GM12878 (cell line): ENCODE data around the gene COQ8B. TPM values are rescaled to one million over a fixed set of nuclear protein-coding genes. Genes with fewer than 3 reads are reported as not detected.

ENCODE experiments used
- BMI1 ChIP-seq: fragments of 450-650 bp; IDR thresholded peaks from 2 replicates; pipeline ENCODE4 v1.6.1; 2016; ENCODE audit warnings: mild to moderate bottlenecking, moderate library complexity, borderline replicate concordance
- CBFB ChIP-seq: IDR thresholded peaks from 2 replicates; pipeline ENCODE4 v1.6.1; 2016; ENCODE audit warnings: antibody characterized with exemption, low read depth
- CHD2 ChIP-seq: IDR thresholded peaks from 2 replicates; pipeline ENCODE4 v1.6.1; 2011; ENCODE audit warnings: low read depth, low read length, improper control_type of control experiment, borderline replicate concordance
- CHD4 ChIP-seq: fragments of 200-600 bp; sonication (generic); IDR thresholded peaks from 2 replicates; pipeline ENCODE4 v1.6.1; 2016; ENCODE audit warnings: mild to moderate bottlenecking
- CREB1 ChIP-seq: IDR thresholded peaks from 2 replicates; pipeline ENCODE4 v1.6.1; 2012; ENCODE audit warnings: low read depth, mild to moderate bottlenecking, inconsistent platforms
- EGR1 ChIP-seq, 2 experiments: IDR thresholded peaks; 1 replicate in 1 of 2; 2 replicates in 1 of 2; pipeline ENCODE4 v1.6.1; 2011 to 2012; ENCODE audit warnings: low read depth in 2 of 2, low read length in 2 of 2, borderline replicate concordance in 1 of 2, mild to moderate bottlenecking in 1 of 2, moderate library complexity in 1 of 2
- ETV6 ChIP-seq, 2 experiments: fragments of 450-650 bp in 1 of 2; IDR thresholded peaks in 1 of 2; conservative IDR thresholded peaks in 1 of 2; 2 replicates each; pipeline ENCODE4 v1.6.1; 2014; ENCODE audit warnings: antibody characterized with exemption in 1 of 2, borderline replicate concordance in 1 of 2, low read depth in 1 of 2, mild to moderate bottlenecking in 1 of 2, moderate library complexity in 1 of 2
- FOS ChIP-seq: IDR thresholded peaks from 3 replicates; pipeline ENCODE4 v1.6.1; 2011; ENCODE audit warnings: borderline replicate concordance; ENCODE audit not compliant: insufficient read length; ENCODE audit errors: extremely low read depth
- GATAD2B ChIP-seq: fragments of 450-650 bp; conservative IDR thresholded peaks from 2 replicates; pipeline ENCODE4 v1.6.1; 2017; ENCODE audit warnings: low read depth, mild to moderate bottlenecking, moderate library complexity
- HCFC1 ChIP-seq: fragments of 150-350 bp; IDR thresholded peaks from 2 replicates; pipeline ENCODE4 v1.6.1; 2014; ENCODE audit warnings: low read length
- IKZF1 ChIP-seq: fragments of 450-650 bp; conservative IDR thresholded peaks from 2 replicates; pipeline ENCODE4 v1.6.1; 2017; ENCODE audit warnings: antibody characterized with exemption, mild to moderate bottlenecking
- JUND ChIP-seq: IDR thresholded peaks from 2 replicates; pipeline ENCODE4 v1.6.1; 2012; ENCODE audit warnings: low read depth, mild to moderate bottlenecking, low read length, improper control_type of control experiment, moderate library complexity
- KDM1A ChIP-seq: fragments of 200-600 bp; sonication (generic); IDR thresholded peaks from 2 replicates; pipeline ENCODE4 v1.6.1; 2016; ENCODE audit warnings: borderline replicate concordance
- NFYB ChIP-seq: IDR thresholded peaks from 2 replicates; pipeline ENCODE4 v1.6.1; 2011; ENCODE audit warnings: low read depth, mild to moderate bottlenecking, low read length, improper control_type of control experiment, moderate library complexity; ENCODE audit not compliant: insufficient read depth
- NR2C1 ChIP-seq: fragments of 450-650 bp; IDR thresholded peaks from 2 replicates; pipeline ENCODE4 v1.6.1; 2017; ENCODE audit warnings: antibody characterized with exemption, mild to moderate bottlenecking, moderate library complexity
- NR2C2 ChIP-seq: IDR thresholded peaks from 2 replicates; pipeline ENCODE4 v1.6.1; 2011; ENCODE audit warnings: borderline replicate concordance, low read depth; ENCODE audit not compliant: control insufficient read depth, insufficient read length
- PAX8 ChIP-seq: fragments of 450-650 bp; IDR thresholded peaks from 2 replicates; pipeline ENCODE4 v1.6.1; 2017; ENCODE audit warnings: mild to moderate bottlenecking, moderate library complexity
- PRDM15 ChIP-seq: fragments of 450-650 bp; formaldehyde crosslinking; IDR thresholded peaks from 2 replicates; pipeline ENCODE4 v1.4.0; 2020; ENCODE audit warnings: mild to moderate bottlenecking, moderate library complexity
- RELB ChIP-seq: fragments of 450-650 bp; IDR thresholded peaks from 2 replicates; pipeline ENCODE4 v1.6.1; 2017; ENCODE audit warnings: low read depth, mild to moderate bottlenecking, moderate library complexity
- STAT3 ChIP-seq: IDR thresholded peaks from 2 replicates; pipeline ENCODE4 v1.6.1; 2011; ENCODE audit warnings: low read depth, low read length, improper control_type of control experiment
- TBL1XR1 ChIP-seq: IDR thresholded peaks from 2 replicates; pipeline ENCODE4 v1.6.1; 2012; ENCODE audit warnings: low read depth, low read length, improper control_type of control experiment
- TCF12 ChIP-seq: IDR thresholded peaks from 2 replicates; pipeline ENCODE4 v1.6.1; 2011; ENCODE audit warnings: low read depth, mild to moderate bottlenecking, low read length
- USF2 ChIP-seq: IDR thresholded peaks from 2 replicates; pipeline ENCODE4 v1.6.1; 2011; ENCODE audit warnings: low read depth, low read length, improper control_type of control experiment, borderline replicate concordance
- WRNIP1 ChIP-seq: IDR thresholded peaks from 2 replicates; pipeline ENCODE4 v1.6.1; 2011; ENCODE audit warnings: low read depth, low read length, improper control_type of control experiment, borderline replicate concordance
- YBX1 ChIP-seq: fragments of 450-650 bp; IDR thresholded peaks from 2 replicates; pipeline ENCODE4 v1.6.1; 2016; ENCODE audit warnings: antibody characterized with exemption
- polyA plus RNA-seq, 11 experiments: library from polyadenylated mRNA; depleted of rRNA in 4 of 11; unstranded in 6 of 11; stranded (reverse) in 5 of 11; fragments of >200 nt; fragmentation: Nextera tagmentation in 4 of 11; fragmentation: Illumina TruSeq in 1 of 11; extraction: Ambion mirVana in 4 of 11; extraction: Trizol in 1 of 11; gene quantifications; 1 replicate in 1 of 11; 2 replicates in 10 of 11; pipeline versions ENCODE4 v1.2.1 to v1.2.3, GENCODE V29; 2011 to 2016; ENCODE audit warnings: inconsistent platforms in 2 of 11, missing spikeins in 2 of 11, low read depth in 1 of 11
- total RNA-seq, 4 experiments: library from RNA; depleted of rRNA in 3 of 4; stranded (reverse); fragments of >200 nt in 3 of 4; fragmentation: Illumina TruSeq in 1 of 4; extraction: Trizol in 1 of 4; gene quantifications; 2 replicates each; pipeline versions ENCODE4 v1.2.1 to v1.2.3, GENCODE V29; 2013 to 2021

Gene COQ8B
- total and polyA plus RNA-seq, 10 of the 15 experiments (the other 5 are each of a cell fraction or from before 2014, with no cell fraction given) = 0.39 to 37.1 (median 16.8) TPM

GRCh38 chr19:40750874-40751537, 34.3 kb upstream of the COQ8B start, which contains the start of gene SNRPA (continued):
- no peak for TF ChIP-seq EGR1 (IDR thresholded peaks at IDR 0.05; ENCODE audit: borderline replicate concordance in 1 of 2, low read depth in 2 of 2, low read length in 2 of 2)
- no peak for TF ChIP-seq ETV6 (conservative IDR thresholded peaks at IDR 0.05 in 1 of 2, IDR thresholded peaks at IDR 0.05 in 1 of 2; ENCODE audit: borderline replicate concordance in 1 of 2, low read depth in 1 of 2)
- TF ChIP-seq BMI1 = no peak
- TF ChIP-seq YBX1 = no peak
- no peak for TF ChIP-seq NR2C2
- peak; percentile 65; the same call in 1 of the 2 replicates for TF ChIP-seq NFYB
- TF ChIP-seq IKZF1 = peak; percentile 67
- no peak for TF ChIP-seq KDM1A
- TF ChIP-seq WRNIP1 = no peak
- no peak for TF ChIP-seq TBL1XR1
- TF ChIP-seq HCFC1 = peak; percentile 80
- peak; percentile 57; the same call in 1 of the 2 replicates for TF ChIP-seq NR2C1
- no peak for TF ChIP-seq USF2
- no peak for TF ChIP-seq FOS
- peak; percentile 66 for TF ChIP-seq CHD2
- TF ChIP-seq GATAD2B = peak; percentile 11; the same call in 1 of the 2 replicates
- peak; percentile 4; the same call in 1 of the 2 replicates for TF ChIP-seq RELB
- no peak for TF ChIP-seq PAX8
- TF ChIP-seq CHD4 = no peak
- TF ChIP-seq CREB1 = peak; percentile 56; the same call in 1 of the 2 replicates
- peak; percentile 30; the same call in 1 of the 2 replicates for TF ChIP-seq TCF12
- TF ChIP-seq STAT3 = 0 out of 2 replicates have a peak, but pooled peaks have one; percentile 14
- no peak for TF ChIP-seq JUND
- no peak for TF ChIP-seq PRDM15 (CRISPR knock-in tag)
- peak; percentile 91 for TF ChIP-seq CBFB
